GM13976 (cell line): Measurements from ENCODE around the gene CA6.

Source experiments
- DNase-seq: peaks from one replicate; pipeline ENCODE4 v3.0.0; 2012; ENCODE audit warnings: low spot score
- in situ Hi-C: fragments of 300-500 bp; cut with MboI; formaldehyde crosslinking; loops from one replicate; pipeline ENCODE4 v1.12.0; 2022; ENCODE audit warnings: low sequenced_read_pairs, mixed read lengths, inconsistent platforms; ENCODE audit not compliant: unreplicated experiment
- TF ChIP-seq, protein P1 (sequence below): IDR thresholded peaks from 2 replicates; pipeline ENCODE4 v1.5.1; 2012; ENCODE audit warnings: borderline replicate concordance, mild to moderate bottlenecking; ENCODE audit not compliant: insufficient read depth; ENCODE audit errors: extremely low read depth, missing control alignments, control extremely low read depth

CA6 gene

DNA sequence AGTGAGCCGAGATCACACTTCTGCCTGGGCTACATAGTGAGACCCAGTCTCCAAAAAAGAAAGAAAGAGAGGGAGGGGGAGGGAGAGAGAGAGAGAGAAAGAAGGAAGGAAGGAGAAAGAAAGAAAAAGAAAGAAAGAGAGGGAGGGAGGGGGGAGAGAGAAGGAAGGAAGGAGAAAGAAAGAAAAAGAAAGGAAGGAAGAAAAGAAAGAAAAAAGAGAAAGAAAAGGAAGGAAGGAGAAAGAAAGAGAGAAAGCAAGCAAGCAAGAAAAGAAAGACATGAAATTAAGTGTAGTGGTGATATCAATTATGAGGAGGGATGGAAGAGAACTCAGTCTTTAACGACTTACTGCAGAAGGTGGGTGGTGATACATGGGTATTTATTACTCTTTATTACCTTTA, 38.5 kb downstream of the CA6 start:
- DNase-seq = no peak
- TF ChIP-seq, protein P1, sequence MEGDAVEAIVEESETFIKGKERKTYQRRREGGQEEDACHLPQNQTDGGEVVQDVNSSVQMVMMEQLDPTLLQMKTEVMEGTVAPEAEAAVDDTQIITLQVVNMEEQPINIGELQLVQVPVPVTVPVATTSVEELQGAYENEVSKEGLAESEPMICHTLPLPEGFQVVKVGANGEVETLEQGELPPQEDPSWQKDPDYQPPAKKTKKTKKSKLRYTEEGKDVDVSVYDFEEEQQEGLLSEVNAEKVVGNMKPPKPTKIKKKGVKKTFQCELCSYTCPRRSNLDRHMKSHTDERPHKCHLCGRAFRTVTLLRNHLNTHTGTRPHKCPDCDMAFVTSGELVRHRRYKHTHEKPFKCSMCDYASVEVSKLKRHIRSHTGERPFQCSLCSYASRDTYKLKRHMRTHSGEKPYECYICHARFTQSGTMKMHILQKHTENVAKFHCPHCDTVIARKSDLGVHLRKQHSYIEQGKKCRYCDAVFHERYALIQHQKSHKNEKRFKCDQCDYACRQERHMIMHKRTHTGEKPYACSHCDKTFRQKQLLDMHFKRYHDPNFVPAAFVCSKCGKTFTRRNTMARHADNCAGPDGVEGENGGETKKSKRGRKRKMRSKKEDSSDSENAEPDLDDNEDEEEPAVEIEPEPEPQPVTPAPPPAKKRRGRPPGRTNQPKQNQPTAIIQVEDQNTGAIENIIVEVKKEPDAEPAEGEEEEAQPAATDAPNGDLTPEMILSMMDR = no peak
- in situ Hi-C loops = no loop called here

DNA sequence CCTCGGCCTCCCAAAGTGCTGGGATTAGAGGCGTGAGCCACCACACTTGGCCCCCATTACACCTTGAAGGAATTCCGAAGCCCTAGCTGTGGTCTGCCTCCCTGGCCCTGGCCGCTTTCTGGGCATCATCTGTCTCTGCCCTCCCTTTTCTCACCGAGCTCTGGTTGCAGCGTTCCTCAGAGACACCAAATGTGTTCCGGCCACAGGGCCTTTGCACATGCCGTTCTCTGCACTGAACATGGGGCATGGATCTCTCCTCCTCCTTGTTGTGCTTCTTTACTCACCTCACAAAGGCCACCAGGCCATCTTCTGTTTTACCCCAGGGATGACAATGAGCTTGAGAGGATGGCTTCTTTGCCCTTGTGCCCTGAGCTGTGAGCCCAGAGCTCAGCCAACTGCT, 39.3 kb downstream of the CA6 start:
- no peak for DNase-seq
- TF ChIP-seq, protein P1 = no peak
- in situ Hi-C loops = no loop called here

DNA sequence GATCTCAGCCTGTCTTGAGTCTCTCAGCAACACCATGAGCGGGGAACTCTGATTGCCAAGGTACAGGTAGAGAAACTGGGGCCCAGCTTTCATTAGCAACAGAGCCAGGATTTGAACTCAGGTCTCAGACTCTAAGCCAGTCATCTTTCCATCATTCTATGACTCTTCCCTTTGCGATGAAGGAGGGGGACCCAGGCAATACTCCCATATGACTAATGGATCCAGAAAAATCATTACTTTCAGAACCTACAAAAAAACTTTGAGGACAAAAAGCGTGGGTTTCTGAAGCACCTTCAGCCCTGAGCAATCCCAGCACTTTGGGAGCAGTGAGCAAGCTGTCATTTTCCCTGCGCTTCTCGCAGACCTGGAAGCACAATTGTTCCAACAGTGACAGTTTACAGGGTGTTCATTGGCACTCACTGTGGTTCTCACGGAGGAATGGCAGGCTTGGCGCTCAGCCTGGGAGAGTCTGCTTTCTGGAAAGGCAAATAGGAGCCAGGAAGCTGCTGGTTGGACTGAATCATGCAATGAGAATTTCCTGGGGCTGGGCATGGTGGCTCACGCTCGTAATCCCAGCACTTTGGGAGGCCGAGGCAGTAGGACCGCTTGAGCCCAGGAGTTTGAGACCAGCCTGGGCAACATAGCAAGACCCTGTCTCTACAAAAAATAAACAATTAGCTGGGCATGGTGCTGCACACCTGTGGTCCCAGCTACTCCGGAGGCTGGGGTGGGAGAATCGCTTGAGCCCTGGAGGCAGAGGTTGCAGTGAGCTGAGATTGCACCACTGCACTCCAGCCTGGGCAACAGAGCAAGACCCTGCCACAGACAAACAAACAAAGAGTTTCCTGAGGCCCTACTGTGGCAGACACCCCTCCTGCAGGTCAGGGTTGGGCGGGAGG, 40.5 kb downstream of the CA6 start:
- DNase-seq = no peak
- in situ Hi-C loops = no loop called here
- TF ChIP-seq, protein P1 = no peak

DNA sequence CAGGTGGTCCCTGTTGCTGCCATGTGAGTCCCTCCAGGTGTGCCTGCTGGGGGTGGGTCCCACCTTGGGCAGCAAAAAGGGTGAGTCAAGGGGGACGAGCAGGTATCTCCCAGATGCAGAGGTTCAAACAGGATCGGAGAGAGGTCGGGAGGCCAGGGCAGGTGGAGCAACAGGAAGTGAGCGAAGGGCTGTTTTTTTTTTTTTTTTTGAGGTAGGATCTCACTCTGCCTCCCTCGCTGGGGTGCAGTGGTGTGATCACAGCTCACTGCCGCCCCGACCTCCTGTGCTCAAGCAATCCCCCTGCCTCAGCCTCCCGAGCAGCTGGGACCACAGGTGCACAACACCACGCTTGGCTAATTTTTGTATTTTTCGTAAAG, 41.1 kb downstream of the CA6 start:
- in situ Hi-C loops = no loop called here

DNA sequence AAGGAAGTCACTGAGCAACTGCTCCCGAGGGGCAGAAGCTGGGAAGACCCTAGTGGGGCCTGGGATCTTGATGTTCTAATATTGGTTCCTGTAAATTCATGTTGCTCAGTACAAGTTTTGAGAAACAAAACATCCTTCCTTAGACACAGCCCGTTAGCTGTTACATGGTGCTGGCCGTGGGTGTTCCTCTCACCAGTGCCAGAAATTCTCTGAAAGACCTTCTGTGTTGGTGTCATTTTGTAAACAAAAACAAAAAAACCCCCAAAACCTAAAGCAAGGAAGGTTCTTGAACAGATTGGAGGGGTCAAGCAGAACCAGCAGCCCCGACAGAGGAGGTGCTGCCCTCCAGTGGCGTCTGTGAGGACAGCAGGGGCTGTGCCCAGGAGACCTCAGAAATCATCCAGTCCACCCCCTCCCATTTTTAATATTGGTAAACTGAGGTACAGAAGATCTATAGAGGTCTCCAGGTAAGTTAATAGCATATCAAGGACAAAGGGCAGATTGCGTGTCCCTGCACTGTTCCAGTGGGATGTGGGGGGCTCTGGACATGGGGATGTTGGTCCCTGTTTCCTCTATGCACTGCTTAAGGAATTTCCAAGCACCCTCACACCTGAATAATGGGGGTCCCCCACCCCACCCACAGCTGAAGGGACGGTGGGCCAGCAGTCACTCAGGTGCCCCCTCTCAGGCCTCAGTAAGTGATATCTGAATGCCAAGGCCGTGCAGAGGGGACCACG, 42.4 kb downstream of the CA6 start:
- peak; percentile 83 for DNase-seq
- TF ChIP-seq, protein P1 = peak; percentile 91
- in situ Hi-C loops = no loop called here

More for the DNA sequence above, 41.1 kb downstream of the CA6 start:
- TF ChIP-seq, protein P1 = no peak
- no peak for DNase-seq

DNA sequence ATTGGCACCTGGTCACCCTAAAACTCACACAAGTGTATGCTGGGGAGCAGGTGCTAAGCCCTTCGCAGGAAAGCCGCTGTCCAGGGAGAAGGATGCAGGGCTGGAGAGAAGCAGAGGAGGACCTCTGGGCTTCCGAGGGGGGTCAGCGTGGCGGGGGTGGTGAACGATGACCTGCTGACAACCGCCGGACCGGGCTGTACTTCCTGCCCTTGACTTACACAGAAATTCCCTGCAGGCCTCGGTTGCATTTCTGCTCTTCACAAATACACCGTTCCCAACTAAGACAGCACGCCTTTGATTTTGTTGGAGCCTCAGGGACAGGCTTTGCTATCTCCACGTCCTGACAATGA, 42.9 kb downstream of the CA6 start:
- no peak for DNase-seq
- TF ChIP-seq, protein P1 = no peak
- in situ Hi-C loops = no loop called here
